BE2C (cell line): ENCODE data around the gene MLEC.

Experiments
- DNase-seq: peaks from one replicate; pipeline ENCODE4 v3.0.0-alpha.2; 2020
- H3K27me3 ChIP-seq: fragments of 250-450 bp; sonication (Bioruptor Pico); 2 replicates; pipeline ENCODE4 v1.5.1; 2020; ENCODE audit warnings: mild to moderate bottlenecking
- H3K36me3 ChIP-seq: fragments of 250-450 bp; sonication (Bioruptor Pico); 2 replicates; pipeline ENCODE4 v1.5.1; 2020; ENCODE audit warnings: mild to moderate bottlenecking
- H3K4me1 ChIP-seq: fragments of 250-450 bp; sonication (Bioruptor Pico); 2 replicates; pipeline ENCODE4 v1.5.1; 2020
- H3K4me3 ChIP-seq: 2 replicates; pipeline ENCODE4 v1.5.1; 2011; ENCODE audit warnings: low read depth, low read length
- H3K9me3 ChIP-seq: fragments of 250-450 bp; sonication (Bioruptor Pico); 2 replicates; pipeline ENCODE4 v1.5.1; 2020
- CTCF ChIP-seq: IDR thresholded peaks from 2 replicates; pipeline ENCODE4 v1.5.1; 2012; ENCODE audit warnings: mild to moderate bottlenecking, low read depth, low read length

Gene MLEC

GRCh38 chr12:120744922-120745493, 58.1 kb downstream of the MLEC start:
- Histone ChIP-seq H3K4me3 (no peak overlapping the region), H3K4me1 (no peaks in the 10 kb centered on the region), H3K9me3 (no peaks in the 10 kb centered on the region), H3K36me3 (no peaks in the 10 kb centered on the region), H3K27me3 (no peaks in the 10 kb centered on the region)
- DNase-seq: no peak
- no peak for TF ChIP-seq CTCF

GRCh38 chr12:120748242-120748641, 61.3 kb downstream of the MLEC start:
- no peaks in the 10 kb centered on the region for H3K36me3 ChIP-seq
- DNase-seq: no peak
- H3K4me3 ChIP-seq: no peak overlapping the region
- H3K27me3 ChIP-seq: no peaks in the 10 kb centered on the region
- no peaks in the 10 kb centered on the region for H3K9me3 ChIP-seq
- TF ChIP-seq CTCF: no peak
- H3K4me1 ChIP-seq: no peaks in the 10 kb centered on the region

- no peaks in the 10 kb centered on the region for H3K27me3 ChIP-seq
- no peak for TF ChIP-seq CTCF
- no peaks in the 10 kb centered on the region for H3K4me1 ChIP-seq
- H3K36me3 ChIP-seq: no peaks in the 10 kb centered on the region
- no peaks in the 10 kb centered on the region for H3K9me3 ChIP-seq
- no peak for DNase-seq
- no peak overlapping the region for H3K4me3 ChIP-seq
Observed at GRCh38 chr12:120749256-120749655, 62.3 kb downstream of the MLEC start.

- no peak for DNase-seq
- TF ChIP-seq CTCF: no peak
- Histone ChIP-seq H3K4me1 (no peaks in the 10 kb centered on the region), H3K9me3 (no peaks in the 10 kb centered on the region), H3K27me3 (no peaks in the 10 kb centered on the region), H3K4me3 (no peak overlapping the region), H3K36me3 (no peaks in the 10 kb centered on the region)
Observed at GRCh38 chr12:120750806-120751205, 63.9 kb downstream of the MLEC start.

- H3K4me1 ChIP-seq: no peaks in the 10 kb centered on the region
- no peak for TF ChIP-seq CTCF
- H3K36me3 ChIP-seq: no peaks in the 10 kb centered on the region
- no peaks in the 10 kb centered on the region for H3K27me3 ChIP-seq
- H3K4me3 ChIP-seq: no peak overlapping the region
- H3K9me3 ChIP-seq: no peaks in the 10 kb centered on the region
- no peak for DNase-seq
Observed at GRCh38 chr12:120751389-120751788, 64.4 kb downstream of the MLEC start.
